H1 (cell line): Measurements from ENCODE around the gene IFT172. TPM values are rescaled to one million over a fixed set of nuclear protein-coding genes. Genes with fewer than 3 reads are reported as not detected.

ENCODE experiments used
- CTCF ChIA-PET: fragments of 300-600 bp; sonication (Branson Sonifier 250); formaldehyde crosslinking; loops from one replicate; lab custom pipeline; 2021; ENCODE audit not compliant: partially characterized antibody; lab: Charles Lee
- POLR2A ChIA-PET: fragments of 300-600 bp; sonication (Branson Sonifier 250); formaldehyde crosslinking; loops from one replicate; lab custom pipeline; 2021; ENCODE audit warnings: inconsistent platforms; ENCODE audit not compliant: partially characterized antibody; lab: Charles Lee
- DNase-seq, 2 experiments: peaks; one replicate each; pipeline versions ENCODE4 v3.0.0 to v3.0.0-alpha.2; 2010 to 2022; ENCODE audit warnings: low spot score in 2 of 2, low read depth in 1 of 2, mixed read lengths in 1 of 2
- FAIRE-seq: peaks from 2 replicates; lab custom pipeline; 2011; peaks lifted over from hg19 to GRCh38; lab: Jason Lieb, UNC
- H2AFZ ChIP-seq: 2 replicates; pipeline ENCODE4 v1.8.1; 2012; ENCODE audit warnings: low read length, inconsistent platforms
- H2AK5ac ChIP-seq: 2 replicates; pipeline ENCODE4 v1.6.1; 2013; ENCODE audit warnings: low read depth, low read length
- H2BK120ac ChIP-seq: replicated peaks from 2 replicates; pipeline ENCODE3; 2013; ENCODE audit warnings: low read depth, low read length, inconsistent platforms
- H2BK12ac ChIP-seq: 2 replicates; pipeline ENCODE4 v1.6.1; 2013; ENCODE audit warnings: low read depth, low read length
- H2BK15ac ChIP-seq: 2 replicates; pipeline ENCODE4 v1.6.1; 2013; ENCODE audit warnings: low read length
- H2BK20ac ChIP-seq: 2 replicates; pipeline ENCODE4 v1.6.1; 2013; ENCODE audit warnings: low read length
- H2BK5ac ChIP-seq: 2 replicates; pipeline ENCODE4 v1.6.1; 2013; ENCODE audit warnings: low read depth, low read length
- H3K14ac ChIP-seq: 2 replicates; pipeline ENCODE4 v1.6.1; 2013; ENCODE audit warnings: inconsistent platforms; ENCODE audit not compliant: insufficient read length
- H3K18ac ChIP-seq: 2 replicates; pipeline ENCODE4 v1.6.1; 2013; ENCODE audit warnings: low read length; ENCODE audit errors: extremely low read depth
- H3K23ac ChIP-seq: 2 replicates; pipeline ENCODE4 v1.6.1; 2013; ENCODE audit warnings: inconsistent platforms; ENCODE audit not compliant: insufficient read length
- H3K23me2 ChIP-seq: 2 replicates; pipeline ENCODE4 v1.6.1; 2013; ENCODE audit warnings: low read depth, low read length
- H3K27ac ChIP-seq: 2 replicates; pipeline ENCODE4 v1.6.1; 2011; ENCODE audit warnings: low read depth, low read length, inconsistent platforms
- H3K27me3 ChIP-seq, 4 experiments: replicated peaks in 1 of 4; 1 replicate in 1 of 4; 2 replicates in 3 of 4; pipeline versions ENCODE4 v1.6.1 to v1.8.1; 2011 to 2013; ENCODE audit warnings: low read length in 3 of 4, mild to moderate bottlenecking in 3 of 4, inconsistent platforms in 2 of 4, mixed read lengths in 2 of 4, moderate library complexity in 1 of 4; ENCODE audit not compliant: control insufficient read depth in 3 of 4, insufficient read depth in 3 of 4; ENCODE audit errors: extremely low read depth in 1 of 4
- H3K36me3 ChIP-seq, 4 experiments: 2 replicates each; pipeline versions ENCODE4 v1.6.1 to v1.8.1; 2011 to 2013; ENCODE audit warnings: mild to moderate bottlenecking in 4 of 4, low read length in 3 of 4, moderate library complexity in 2 of 4, control low read depth in 1 of 4, inconsistent platforms in 1 of 4; ENCODE audit not compliant: insufficient read depth in 4 of 4, control insufficient read depth in 2 of 4
- H3K4ac ChIP-seq: replicated peaks from 2 replicates; pipeline ENCODE3; 2013; ENCODE audit warnings: low read length, low read depth, mixed read lengths, inconsistent platforms; ENCODE audit not compliant: insufficient read length
- H3K4me1 ChIP-seq, 4 experiments: replicated peaks in 1 of 4; 1 replicate in 1 of 4; 2 replicates in 3 of 4; pipeline versions ENCODE4 v1.6.1 to v1.8.1; 2011 to 2013; ENCODE audit warnings: low read length in 3 of 4, inconsistent platforms in 2 of 4, mixed read lengths in 1 of 4; ENCODE audit not compliant: insufficient read depth in 4 of 4, control insufficient read depth in 3 of 4
- H3K4me2 ChIP-seq, 2 experiments: 2 replicates each; pipeline versions ENCODE4 v1.6.1 to v1.8.1; 2011 to 2013; ENCODE audit warnings: low read depth in 2 of 2, low read length in 2 of 2, control low read depth in 1 of 2, inconsistent platforms in 1 of 2, mild to moderate bottlenecking in 1 of 2; ENCODE audit not compliant: insufficient read depth in 1 of 2
- H3K4me3 ChIP-seq, 4 experiments: fragments of 200-600, 300-600 bp in 1 of 4; sonication (generic), shearing (Covaris generic), sonication (Bioruptor Twin) in 1 of 4; 2 replicates each; pipeline versions ENCODE4 v1.5.1 to v1.8.1; 2011 to 2016; ENCODE audit warnings: low read length in 4 of 4, low read depth in 3 of 4, control low read depth in 2 of 4, inconsistent platforms in 2 of 4, mild to moderate bottlenecking in 2 of 4, mixed read lengths in 1 of 4, moderate library complexity in 1 of 4; ENCODE audit not compliant: insufficient read depth in 2 of 4; ENCODE audit errors: extremely low read depth in 1 of 4
- H3K56ac ChIP-seq: replicated peaks from 2 replicates; pipeline ENCODE3; 2013; ENCODE audit warnings: low read depth, mild to moderate bottlenecking, mixed read lengths, low read length, inconsistent platforms; ENCODE audit not compliant: insufficient read length
- H3K79me1 ChIP-seq: 2 replicates; pipeline ENCODE4 v1.6.1; 2013; ENCODE audit warnings: low read depth, low read length, control low read depth
- H3K79me2 ChIP-seq, 2 experiments: 2 replicates each; pipeline versions ENCODE4 v1.6.1 to v1.8.1; 2012 to 2013; ENCODE audit warnings: low read length in 2 of 2, mild to moderate bottlenecking in 2 of 2, inconsistent platforms in 1 of 2; ENCODE audit not compliant: insufficient read depth in 2 of 2, control insufficient read depth in 1 of 2
- H3K9ac ChIP-seq, 4 experiments: replicated peaks in 1 of 4; 1 replicate in 1 of 4; 2 replicates in 3 of 4; pipeline versions ENCODE4 v1.6.1 to v1.8.1; 2011 to 2013; ENCODE audit warnings: low read depth in 3 of 4, low read length in 3 of 4, control low read depth in 2 of 4, mild to moderate bottlenecking in 2 of 4, moderate library complexity in 2 of 4, inconsistent platforms in 1 of 4; ENCODE audit errors: extremely low read depth in 1 of 4
- H3K9me3 ChIP-seq, 2 experiments: 2 replicates each; pipeline versions ENCODE4 v1.6.1 to v1.8.1; 2012 to 2013; ENCODE audit warnings: mild to moderate bottlenecking in 2 of 2, moderate library complexity in 2 of 2, control low read depth in 1 of 2, inconsistent platforms in 1 of 2, low read depth in 1 of 2, low read length in 1 of 2, mixed read lengths in 1 of 2; ENCODE audit not compliant: insufficient read depth in 2 of 2
- H4K20me1 ChIP-seq, 2 experiments: replicated peaks in 1 of 2; 2 replicates each; pipeline versions ENCODE3 to v1.8.1; 2011 to 2013; ENCODE audit warnings: inconsistent platforms in 2 of 2, low read length in 2 of 2, mild to moderate bottlenecking in 1 of 2; ENCODE audit not compliant: insufficient read depth in 2 of 2, control insufficient read depth in 1 of 2
- H4K5ac ChIP-seq: 2 replicates; pipeline ENCODE4 v1.6.1; 2013; ENCODE audit warnings: low read length, low read depth, mixed read lengths, inconsistent platforms; ENCODE audit not compliant: insufficient read length
- H4K8ac ChIP-seq: 2 replicates; pipeline ENCODE4 v1.8.0; 2013; ENCODE audit warnings: mild to moderate bottlenecking, moderate library complexity, low read length, inconsistent platforms; ENCODE audit not compliant: insufficient read depth; ENCODE audit errors: extremely low read depth
- H4K91ac ChIP-seq: replicated peaks from 2 replicates; pipeline ENCODE3; 2013; ENCODE audit warnings: low read length, mixed read lengths, inconsistent platforms; ENCODE audit not compliant: insufficient read length
- HDAC2 ChIP-seq, 2 experiments: fragments of 300-600 bp in 1 of 2; sonication (generic) in 1 of 2; IDR thresholded peaks; 2 replicates each; pipeline ENCODE4 v1.6.1; 2011 to 2012; ENCODE audit warnings: low read depth in 2 of 2, low read length in 2 of 2, mild to moderate bottlenecking in 2 of 2, moderate library complexity in 2 of 2, borderline replicate concordance in 1 of 2, inconsistent platforms in 1 of 2
- JUN ChIP-seq: IDR thresholded peaks from 2 replicates; pipeline ENCODE4 v1.6.1; 2011; ENCODE audit warnings: low read depth, mild to moderate bottlenecking, improper control_type of control experiment, low read length
- KDM5A ChIP-seq: fragments of 200-600 bp; IDR thresholded peaks from 2 replicates; pipeline ENCODE4 v1.7.1; 2012; ENCODE audit warnings: mild to moderate bottlenecking, low read length, inconsistent platforms, mixed read lengths
- NRF1 ChIP-seq: IDR thresholded peaks from 2 replicates; pipeline ENCODE4 v1.6.1; 2011; ENCODE audit warnings: mild to moderate bottlenecking, low read depth, low read length, improper control_type of control experiment
- SAP30 ChIP-seq: fragments of 300-600 bp; sonication (generic); IDR thresholded peaks from 2 replicates; pipeline ENCODE4 v1.7.1; 2012; ENCODE audit warnings: low read length, moderate library complexity, mild to moderate bottlenecking, inconsistent platforms; ENCODE audit not compliant: insufficient read depth, insufficient replicate concordance
- SIN3A ChIP-seq, 2 experiments: IDR thresholded peaks in 1 of 2; conservative IDR thresholded peaks in 1 of 2; 2 replicates each; pipeline ENCODE4 v1.6.1; 2011 to 2012; ENCODE audit warnings: low read length in 2 of 2, improper control_type of control experiment in 1 of 2, low read depth in 1 of 2, mild to moderate bottlenecking in 1 of 2
- TEAD4 ChIP-seq: IDR thresholded peaks from 2 replicates; pipeline ENCODE4 v1.6.1; 2012; ENCODE audit warnings: low read depth, low read length, inconsistent platforms, mixed read lengths
- WGBS, 2 experiments: shearing (Covaris generic) in 1 of 2; methylation state at CpG; one replicate each; pipeline versions ENCODE4 v1.1.6 to v1.1.7; 2013 to 2015; ENCODE audit warnings: low lambda C conversion rate in 2 of 2, mixed read lengths in 2 of 2, inconsistent platforms in 1 of 2, low coverage in 1 of 2, missing lambda C conversion rate in 1 of 2; ENCODE audit not compliant: insufficient replicate concordance in 2 of 2, insufficient coverage in 1 of 2, insufficient read length in 1 of 2; ENCODE audit errors: extremely low coverage in 1 of 2, missing lambda C conversion rate in 1 of 2; 5-methylcytosine and 5-hydroxymethylcytosine counted together
- polyA plus RNA-seq, 7 experiments: library from polyadenylated mRNA; depleted of rRNA in 3 of 7; stranded (reverse) in 5 of 7; unstranded in 2 of 7; fragments of >200 nt in 5 of 7; fragments of 200-250 nt in 2 of 7; gene quantifications; 1 replicate in 5 of 7; 2 replicates in 1 of 7; 4 replicates in 1 of 7; pipeline versions ENCODE4 v1.2.1 to v1.2.3, GENCODE V29; 2011 to 2013; ENCODE audit warnings: missing spikeins in 2 of 7, mixed read lengths in 2 of 7
- total RNA-seq: library from RNA; stranded (reverse); fragmentation: NEBNext Ultra II Directional; extraction: Animal tissue kit (Norgen Biotek cat#: 25700); gene quantifications from 2 replicates; pipeline ENCODE4 v1.2.1, GENCODE V29; 2021
- TF ChIP-seq, protein P1 (sequence below): IDR thresholded peaks from 2 replicates; pipeline ENCODE4 v1.6.1; 2011; ENCODE audit warnings: low read length, improper control_type of control experiment
- TF ChIP-seq, protein P2 (sequence below): IDR thresholded peaks from 2 replicates; pipeline ENCODE4 v1.6.1; 2012; ENCODE audit warnings: inconsistent platforms

Gene IFT172
- total and polyA plus RNA-seq, 2 of the 8 experiments (the other 6 are each of a cell fraction or from before 2014, with no cell fraction given): 13.5 to 14.0 TPM

DNA sequence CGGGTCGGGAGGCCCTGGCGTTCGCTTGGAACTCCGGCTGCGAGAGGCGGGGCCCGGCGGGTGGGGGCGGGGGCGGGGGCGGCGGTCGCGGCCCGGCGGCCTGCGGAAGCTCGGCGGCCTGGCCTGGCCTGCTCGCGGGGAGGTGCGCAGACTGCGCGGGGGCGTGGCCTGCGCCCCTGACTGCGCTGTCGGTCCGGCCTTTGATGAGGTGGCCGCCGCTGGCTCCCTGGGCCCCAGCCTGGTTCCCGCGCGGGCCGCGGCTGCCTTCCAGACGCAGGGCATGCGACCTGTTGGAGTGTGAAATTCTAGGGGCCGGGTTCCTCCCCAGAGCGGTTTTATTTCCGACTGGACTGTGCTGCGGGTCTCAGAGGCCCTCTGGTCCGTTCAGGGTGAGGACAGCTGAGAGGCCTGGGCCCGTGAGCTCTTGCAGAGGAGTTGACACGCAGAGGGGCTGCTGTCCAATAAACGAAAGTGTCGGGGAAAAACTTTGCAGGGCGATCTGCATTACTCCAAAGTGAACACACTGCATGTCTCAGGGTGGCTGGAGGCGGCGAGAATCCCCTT, 60.5 kb downstream of the IFT172 start:
- no peak overlapping the region for H4K5ac ChIP-seq
- no peak overlapping the region for H2BK15ac ChIP-seq
- peak overlapping the region; percentile 85; the same call in 1 of the 2 replicates for H3K27ac ChIP-seq
- no peak overlapping the region for H2AK5ac ChIP-seq
- H3K14ac ChIP-seq: no peak overlapping the region
- H3K9ac ChIP-seq: peak overlapping the region; percentile 79 to 85 (median 82)
- POLR2A ChIA-PET: interaction anchor here (0.7 to 4.8 kb wide), 15 partner anchors 11 to 199 kb away, joined by 3 to 48 read pairs (median 4); partner anchors contain the start of genes PPM1G and ZNF513
- H3K4me1 ChIP-seq: no peaks in the 10 kb centered on the region; a peak in 2 of 7 replicates
- H3K9me3 ChIP-seq: no peaks in the 10 kb centered on the region
- H3K79me1 ChIP-seq: peaks cover 3% of the 10 kb centered on the region; the same call in 1 of the 2 replicates
- H4K20me1 ChIP-seq: peaks cover 5 to 18% of the 10 kb centered on the region in 2 experiments
- CTCF ChIA-PET: interaction anchor here (0.8 to 5.0 kb wide), 9 partner anchors 10 to 62 kb away, joined by 3 to 24 read pairs (median 6); partner anchors contain the start of genes EIF2B4, PPM1G and SNX17
- no peak overlapping the region for H2BK12ac ChIP-seq
- 0 out of 2 replicates have a peak overlapping the region, but pooled peaks have one; percentile 75 for H2BK5ac ChIP-seq
- no peak overlapping the region; the same call in none of the 2 replicates for H4K8ac ChIP-seq
- peak overlapping the region; percentile 57 for H3K56ac ChIP-seq
- no peak overlapping the region for H4K91ac ChIP-seq
- no peak overlapping the region for H3K23ac ChIP-seq
- H3K18ac ChIP-seq: peak overlapping the region; percentile 71
- FAIRE-seq (no peak), DNase-seq (peak in 1 of 2 experiments; percentile 87)
- H2BK120ac ChIP-seq: no peak overlapping the region
- H3K27me3 ChIP-seq: no peaks in the 10 kb centered on the region
- H3K4ac ChIP-seq: peak overlapping the region; percentile 21
- H3K36me3 ChIP-seq: peaks cover 7 to 10% (median 8%) of the 10 kb centered on the region in 4 experiments
- 4% methylated on average over 22 of the region's 51 CpGs; no CpG with 5 or more reads in 1 of the 2 experiments for WGBS, 2 experiments
- H2AFZ ChIP-seq: no peak overlapping the region
- H3K23me2 ChIP-seq: peaks cover 8% of the 10 kb centered on the region; the same call in 1 of the 2 replicates
- no peak overlapping the region for H2BK20ac ChIP-seq
- peaks cover 3 to 33% of the 10 kb centered on the region in 2 experiments; a peak in 3 of 4 replicates for H3K79me2 ChIP-seq
- H3K4me3 ChIP-seq: peak overlapping the region; percentile 83 to 94 (median 91)
- H3K4me2 ChIP-seq: peak overlapping the region; percentile 78 to 93
- TF ChIP-seq HDAC2 (IDR thresholded peaks at IDR 0.05; ENCODE audit: borderline replicate concordance in 1 of 2, low read depth in 2 of 2, low read length in 2 of 2): 0 out of 4 replicates have a peak, but pooled peaks of 1 of the 2 experiments have one; percentile 56
- TF ChIP-seq JUN: no peak
- TF ChIP-seq TEAD4: peak; percentile 73
- TF ChIP-seq SAP30: peak; percentile 36
- 0 out of 2 replicates have a peak, but pooled peaks have one; percentile 19 for TF ChIP-seq KDM5A
- TF ChIP-seq, protein P1, sequence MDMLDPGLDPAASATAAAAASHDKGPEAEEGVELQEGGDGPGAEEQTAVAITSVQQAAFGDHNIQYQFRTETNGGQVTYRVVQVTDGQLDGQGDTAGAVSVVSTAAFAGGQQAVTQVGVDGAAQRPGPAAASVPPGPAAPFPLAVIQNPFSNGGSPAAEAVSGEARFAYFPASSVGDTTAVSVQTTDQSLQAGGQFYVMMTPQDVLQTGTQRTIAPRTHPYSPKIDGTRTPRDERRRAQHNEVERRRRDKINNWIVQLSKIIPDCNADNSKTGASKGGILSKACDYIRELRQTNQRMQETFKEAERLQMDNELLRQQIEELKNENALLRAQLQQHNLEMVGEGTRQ: no peak
- TF ChIP-seq, protein P2, sequence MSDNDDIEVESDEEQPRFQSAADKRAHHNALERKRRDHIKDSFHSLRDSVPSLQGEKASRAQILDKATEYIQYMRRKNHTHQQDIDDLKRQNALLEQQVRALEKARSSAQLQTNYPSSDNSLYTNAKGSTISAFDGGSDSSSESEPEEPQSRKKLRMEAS: peak; percentile 41
- TF ChIP-seq NRF1: peak; percentile 45; the same call in 1 of the 2 replicates
- 0 out of 4 replicates have a peak, but pooled peaks of 1 of the 2 experiments have one; percentile 68 for TF ChIP-seq SIN3A (conservative IDR thresholded peaks at IDR 0.05 in 1 of 2, IDR thresholded peaks at IDR 0.05 in 1 of 2; ENCODE audit: low read depth in 1 of 2, low read length in 2 of 2)
